Measurements from ENCODE around the gene SFXN5.

DNA sequence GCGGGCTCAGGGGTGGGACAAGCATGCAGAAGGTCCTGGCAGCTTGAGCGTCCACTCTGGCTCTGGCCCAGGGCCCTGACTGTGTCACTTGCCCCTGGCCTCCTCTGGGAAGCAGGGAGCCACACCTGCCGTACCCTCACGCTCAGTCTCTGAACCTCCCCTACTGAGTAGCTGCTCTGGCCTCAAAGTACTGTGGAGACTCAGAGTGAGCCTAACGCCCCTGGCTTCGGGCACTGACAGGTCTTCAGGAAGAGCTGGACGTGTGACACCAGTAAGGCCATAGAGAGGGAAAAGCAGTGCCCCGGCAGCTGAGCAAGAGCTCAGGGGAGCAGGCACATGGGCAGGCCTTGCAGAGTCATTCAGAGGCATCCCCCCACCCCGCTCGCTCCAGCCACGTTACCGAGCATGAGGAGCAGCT lies 73.3 kb downstream of the SFXN5 start:
- TF ChIP-seq, protein P1, sequence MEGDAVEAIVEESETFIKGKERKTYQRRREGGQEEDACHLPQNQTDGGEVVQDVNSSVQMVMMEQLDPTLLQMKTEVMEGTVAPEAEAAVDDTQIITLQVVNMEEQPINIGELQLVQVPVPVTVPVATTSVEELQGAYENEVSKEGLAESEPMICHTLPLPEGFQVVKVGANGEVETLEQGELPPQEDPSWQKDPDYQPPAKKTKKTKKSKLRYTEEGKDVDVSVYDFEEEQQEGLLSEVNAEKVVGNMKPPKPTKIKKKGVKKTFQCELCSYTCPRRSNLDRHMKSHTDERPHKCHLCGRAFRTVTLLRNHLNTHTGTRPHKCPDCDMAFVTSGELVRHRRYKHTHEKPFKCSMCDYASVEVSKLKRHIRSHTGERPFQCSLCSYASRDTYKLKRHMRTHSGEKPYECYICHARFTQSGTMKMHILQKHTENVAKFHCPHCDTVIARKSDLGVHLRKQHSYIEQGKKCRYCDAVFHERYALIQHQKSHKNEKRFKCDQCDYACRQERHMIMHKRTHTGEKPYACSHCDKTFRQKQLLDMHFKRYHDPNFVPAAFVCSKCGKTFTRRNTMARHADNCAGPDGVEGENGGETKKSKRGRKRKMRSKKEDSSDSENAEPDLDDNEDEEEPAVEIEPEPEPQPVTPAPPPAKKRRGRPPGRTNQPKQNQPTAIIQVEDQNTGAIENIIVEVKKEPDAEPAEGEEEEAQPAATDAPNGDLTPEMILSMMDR (IDR thresholded peaks at IDR 0.05) = no peak
- TF ChIP-seq POLR2A (IDR thresholded peaks at IDR 0.05) = no peak
